Ovary (tissue), 9 donors: ENCODE results near the gene NAA15. TPM values are rescaled to one million over a fixed set of nuclear protein-coding genes. Genes with fewer than 3 reads are reported as not detected.
"Not testable (repeated sequence)": the region's sequence is repeated elsewhere in the genome, so short reads cannot be mapped to it uniquely, and the experiment has no call there.

Source experiments
- DNase-seq, 5 donors: peaks; one replicate each; pipeline ENCODE4 v3.0.0-alpha.2; 2019 to 2020
- H3K27ac ChIP-seq, 2 donors: fragments of 200-600 bp; one replicate each; pipeline versions ENCODE4 v1.5.1 to v1.8.0; 2019 to 2022
- H3K27me3 ChIP-seq: fragments of 200-600 bp; one replicate; pipeline ENCODE4 v1.8.0; 2022
- H3K36me3 ChIP-seq: fragments of 200-600 bp; sonication (generic); one replicate; pipeline ENCODE4 v1.5.1; 2019
- H3K4me1 ChIP-seq: one replicate; pipeline ENCODE4 v1.8.1; 2013; ENCODE audit warnings: mild to moderate bottlenecking, moderate library complexity; ENCODE audit not compliant: insufficient read depth
- H3K4me3 ChIP-seq: fragments of 200-600 bp; sonication (generic); one replicate; pipeline ENCODE4 v1.5.1; 2017
- H3K9me3 ChIP-seq, 2 donors: fragments of 200-600 bp in 1 of 2; sonication (generic) in 1 of 2; one replicate each; pipeline versions ENCODE4 v1.5.1 to v1.8.1; 2013 to 2019; ENCODE audit warnings: mild to moderate bottlenecking in 1 of 2, moderate library complexity in 1 of 2
- CTCF ChIP-seq, 3 donors: fragments of 450-650 bp in 2 of 3; fragments of 200-600 bp in 1 of 3; IDR thresholded peaks; one replicate each; pipeline versions ENCODE4 v1.5.1 to v1.8.0; 2016 to 2022; ENCODE audit warnings: antibody characterized with exemption in 3 of 3, mild to moderate bottlenecking in 1 of 3
- EP300 ChIP-seq: sonication (generic); formaldehyde crosslinking; IDR thresholded peaks from one replicate; pipeline ENCODE4 v1.6.1; 2017; ENCODE audit warnings: antibody characterized with exemption
- POLR2A ChIP-seq: fragments of 450-650 bp; IDR thresholded peaks from one replicate; pipeline ENCODE4 v1.6.1; 2017; ENCODE audit warnings: antibody characterized with exemption, mild to moderate bottlenecking, moderate library complexity
- WGBS, 3 donors: extraction: QIAGEN DNeasy Blood & Tissue Kit in 1 of 3; methylation state at CpG; one replicate each; pipeline versions ENCODE4 v1.1.5 to v1.1.7; 2013 to 2017; 5-methylcytosine and 5-hydroxymethylcytosine counted together
- intact Hi-C, 4 donors: fragments of 100-400 bp; cut with DNase I; formaldehyde crosslinking; loops; one replicate each; pipeline versions ENCODE4 v1.11.0 to v1.15.1; 2022 to 2023
- polyA plus RNA-seq, 2 donors: library from polyadenylated mRNA; stranded (reverse); fragments of 200-250 nt in 1 of 2; fragments of 350-450 nt in 1 of 2; fragmentation: Illumina TruSeq in 1 of 2; extraction: RNeasy Lipid Tissue Mini Kit (QIAGEN cat#74804) in 1 of 2; gene quantifications; one replicate each; pipeline ENCODE4 v1.2.3, GENCODE V29; 2013 to 2014
- total RNA-seq, 7 donors: library from RNA; depleted of rRNA in 2 of 7; stranded (reverse); fragments of >200 nt in 2 of 7; fragmentation: NEBNext Ultra II Directional in 3 of 7; extraction: Animal tissue kit (Norgen Biotek cat#: 25700) in 3 of 7; gene quantifications; one replicate each; pipeline versions ENCODE4 v1.1.0 to v1.2.4, GENCODE V29; 2016 to 2023
- donor health status: DM: no; HTN: no; CAD: no; lungs with moderate emphysema.
- donor health status: DM: no; HTN: no; CAD: no.
- donor health status: Bipolar disorder and iron deficiency.
- donor health status: DM: yes; HTN: yes; CAD: no.
- donor health status: DM: no; HTN: no; CAD: no.
- donor health status: DM: yes; HTN: yes; CAD: no.

Gene NAA15
- total and polyA plus RNA-seq, 9 donors: 7.1 to 50.8 (median 35.2) TPM

- TF ChIP-seq EP300: no peak
- no peak for TF ChIP-seq POLR2A
- no peak for TF ChIP-seq CTCF (IDR thresholded peaks at IDR 0.05)
- no peak for DNase-seq
- Histone ChIP-seq H3K27ac (no peak overlapping the region), H3K9me3 (no peaks in the 10 kb centered on the region), H3K4me1 (no peaks in the 10 kb centered on the region), H3K4me3 (no peak overlapping the region), H3K36me3 (no peaks in the 10 kb centered on the region), H3K27me3 (no peaks in the 10 kb centered on the region)
- intact Hi-C loops: no loop called here
These were observed 109.0 kb downstream of the NAA15 start for GRCh38 chr4:139410312-139410711.

- 84 to 99% (median 95%) methylated on average over 8 of the region's 8 CpGs for WGBS, 3 donors
- H3K4me1 ChIP-seq, intact Hi-C loops: not testable (repeated sequence)
These were observed 113.4 kb downstream of the NAA15 start for GRCh38 chr4:139414671-139415210.

GRCh38 chr4:139416073-139416673 lies 114.9 kb downstream of the NAA15 start:
- no peak for DNase-seq
- TF ChIP-seq EP300 (no peak), CTCF (IDR thresholded peaks at IDR 0.05) (peak in 2 of 3 donors; percentile 35 to 38)
- H3K36me3 ChIP-seq: no peaks in the 10 kb centered on the region
- intact Hi-C loops: no loop called here
- H3K27ac ChIP-seq: no peak overlapping the region
- 76 to 81% (median 80%) methylated on average over 2 of the region's 2 CpGs for WGBS, 3 donors
- H3K9me3 ChIP-seq: no peaks in the 10 kb centered on the region
- no peak overlapping the region for H3K4me3 ChIP-seq
- H3K4me1 ChIP-seq: no peaks in the 10 kb centered on the region
- no peaks in the 10 kb centered on the region for H3K27me3 ChIP-seq

More at GRCh38 chr4:139414671-139415210, 113.4 kb downstream of the NAA15 start:
- not testable (repeated sequence) for H3K36me3 ChIP-seq, DNase-seq, H3K27me3 ChIP-seq, H3K9me3 ChIP-seq, H3K4me3 ChIP-seq, H3K27ac ChIP-seq

GRCh38 chr4:139419388-139419914 lies 118.1 kb downstream of the NAA15 start:
- no peaks in the 10 kb centered on the region for H3K36me3 ChIP-seq
- H3K4me1 ChIP-seq: no peaks in the 10 kb centered on the region
- H3K9me3 ChIP-seq: no peaks in the 10 kb centered on the region
- DNase-seq: peak in 1 of 5 donors; percentile 47
- intact Hi-C loops: no loop called here
- H3K4me3 ChIP-seq: no peak overlapping the region
- no peaks in the 10 kb centered on the region for H3K27me3 ChIP-seq
- 45 to 50% (median 48%) methylated on average over 2 of the region's 2 CpGs for WGBS, 3 donors
- TF ChIP-seq EP300: no peak
- TF ChIP-seq POLR2A: no peak
- TF ChIP-seq CTCF (IDR thresholded peaks at IDR 0.05): no peak
- no peak overlapping the region for H3K27ac ChIP-seq

GRCh38 chr4:139420652-139421051 lies 119.3 kb downstream of the NAA15 start:
- no peak for TF ChIP-seq POLR2A
- TF ChIP-seq CTCF (IDR thresholded peaks at IDR 0.05): no peak
- TF ChIP-seq EP300: no peak
- intact Hi-C loops: no loop called here
- WGBS, 3 donors: 97% methylated on average over 1 of the region's 1 CpG
- no peaks in the 10 kb centered on the region for H3K4me1 ChIP-seq
- H3K36me3 ChIP-seq: no peaks in the 10 kb centered on the region
- no peak overlapping the region for H3K4me3 ChIP-seq
- H3K9me3 ChIP-seq: no peaks in the 10 kb centered on the region
- no peak for DNase-seq
- no peaks in the 10 kb centered on the region for H3K27me3 ChIP-seq
- H3K27ac ChIP-seq: no peak overlapping the region
